Natural killer cell (primary cell): Measurements from ENCODE around the gene CDKL5. TPM values are rescaled to one million over a fixed set of nuclear protein-coding genes. Genes with fewer than 3 reads are reported as not detected.
A peak's percentile ranks its signal among the peaks of the same experiment; 100 is the strongest.

Experiments used
- ATAC-seq, 3 donors: fragments of 150-1000 bp in 2 of 3; fragments of 200-7000 bp in 1 of 3; cut with Tn5 transposase; 1 replicate in 1 of 3; 2 replicates in 2 of 3; pipeline ENCODE4 v1.10.0; 2021; ENCODE audit warnings: mild to moderate bottlenecking in 2 of 3, moderate library complexity in 2 of 3
- DNase-seq, 2 donors: peaks; one replicate each; pipeline versions ENCODE4 v3.0.0 to v3.0.0-alpha.2; 2013 to 2021; ENCODE audit warnings: mixed read lengths in 1 of 2
- H3K27ac ChIP-seq: one replicate; pipeline ENCODE4 v1.5.1; 2013; ENCODE audit warnings: mild to moderate bottlenecking, low read length
- H3K27me3 ChIP-seq: one replicate; pipeline ENCODE4 v1.6.1; 2013; ENCODE audit warnings: low read length; ENCODE audit not compliant: control insufficient read depth, insufficient read depth
- H3K36me3 ChIP-seq: one replicate; pipeline ENCODE4 v1.6.1; 2013; ENCODE audit warnings: low read length; ENCODE audit not compliant: control insufficient read depth, insufficient read depth
- H3K4me1 ChIP-seq: one replicate; pipeline ENCODE4 v1.6.1; 2013; ENCODE audit warnings: low read length; ENCODE audit not compliant: control insufficient read depth, insufficient read depth
- H3K4me3 ChIP-seq: one replicate; pipeline ENCODE4 v1.5.1; 2013; ENCODE audit warnings: low read length
- H3K9me3 ChIP-seq: one replicate; pipeline ENCODE4 v1.6.1; 2013; ENCODE audit warnings: low read length; ENCODE audit not compliant: control insufficient read depth, insufficient read depth
- H3K27ac Mint-ChIP-seq, 2 donors: one replicate each; pipeline ENCODE4 v1.8.0; 2022; ENCODE audit warnings: mild to moderate bottlenecking in 2 of 2, mixed read lengths in 2 of 2, moderate library complexity in 1 of 2
- H3K27me3 Mint-ChIP-seq, 2 donors: one replicate each; pipeline ENCODE4 v1.8.0; 2022; ENCODE audit warnings: low read depth in 2 of 2, mixed read lengths in 2 of 2
- H3K36me3 Mint-ChIP-seq: one replicate; pipeline ENCODE4 v1.8.0; 2022; ENCODE audit warnings: mixed read lengths
- H3K4me1 Mint-ChIP-seq, 2 donors: one replicate each; pipeline ENCODE4 v1.8.0; 2022; ENCODE audit warnings: mixed read lengths in 2 of 2
- H3K4me3 Mint-ChIP-seq: one replicate; pipeline ENCODE4 v1.8.0; 2022; ENCODE audit warnings: mild to moderate bottlenecking, moderate library complexity, mixed read lengths
- H3K9me3 Mint-ChIP-seq, 2 donors: one replicate each; pipeline ENCODE4 v1.8.0; 2022; ENCODE audit warnings: mixed read lengths in 2 of 2
- WGBS: methylation state at CpG from one replicate; pipeline ENCODE4 v1.1.7; 2013; ENCODE audit warnings: missing lambda C conversion rate; ENCODE audit not compliant: insufficient coverage; 5-methylcytosine and 5-hydroxymethylcytosine counted together
- intact Hi-C: fragments of 100-400 bp; cut with micrococcal nuclease; formaldehyde crosslinking; loops from one replicate; pipeline ENCODE4 v1.14.2; 2022
- total RNA-seq, 4 donors: library from RNA; stranded (reverse); fragments of 120-200 nt in 1 of 4; gene quantifications; one replicate each; pipeline versions ENCODE4 v1.2.3 to v1.2.4, GENCODE V29; 2013 to 2022
- TF ChIP-seq, protein P1 (sequence below): fragments of 200-600 bp; IDR thresholded peaks from one replicate; pipeline ENCODE4 v1.8.0; 2022; ENCODE audit warnings: antibody characterized with exemption

Gene CDKL5
- total RNA-seq, 3 donors from 2014 or later (not counting 1 experiment from before 2014, with no cell fraction given) = 3.4 to 4.3 (median 3.5) TPM

DNA sequence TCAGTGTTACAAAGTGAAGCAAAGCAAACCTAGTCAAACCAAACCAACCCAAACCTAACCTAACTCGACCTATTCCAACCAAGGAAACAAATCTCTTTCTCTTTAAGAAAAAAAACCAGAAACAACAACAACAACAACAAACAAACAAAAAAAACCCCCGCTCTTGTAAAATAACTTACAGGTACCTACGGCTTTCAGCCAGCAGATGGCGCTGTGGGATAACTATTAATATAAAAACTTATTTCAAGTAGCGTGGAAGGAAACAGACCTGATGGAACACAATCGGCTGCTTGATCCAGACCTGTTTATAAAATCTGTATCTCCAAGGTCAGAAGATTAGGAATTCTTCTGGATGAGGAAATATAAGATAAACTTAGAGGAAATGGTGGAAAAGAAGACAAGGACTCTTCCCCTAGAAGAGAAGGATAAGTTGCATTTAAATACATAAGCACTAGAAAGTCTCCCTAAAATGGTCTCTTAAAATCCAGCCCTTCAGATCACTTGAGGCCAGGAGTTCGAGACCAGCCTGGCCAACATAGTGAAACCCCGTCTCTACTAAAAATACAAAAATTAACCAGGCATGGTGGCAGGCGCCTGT lies 34.4 kb upstream of the CDKL5 start:
- TF ChIP-seq, protein P1, sequence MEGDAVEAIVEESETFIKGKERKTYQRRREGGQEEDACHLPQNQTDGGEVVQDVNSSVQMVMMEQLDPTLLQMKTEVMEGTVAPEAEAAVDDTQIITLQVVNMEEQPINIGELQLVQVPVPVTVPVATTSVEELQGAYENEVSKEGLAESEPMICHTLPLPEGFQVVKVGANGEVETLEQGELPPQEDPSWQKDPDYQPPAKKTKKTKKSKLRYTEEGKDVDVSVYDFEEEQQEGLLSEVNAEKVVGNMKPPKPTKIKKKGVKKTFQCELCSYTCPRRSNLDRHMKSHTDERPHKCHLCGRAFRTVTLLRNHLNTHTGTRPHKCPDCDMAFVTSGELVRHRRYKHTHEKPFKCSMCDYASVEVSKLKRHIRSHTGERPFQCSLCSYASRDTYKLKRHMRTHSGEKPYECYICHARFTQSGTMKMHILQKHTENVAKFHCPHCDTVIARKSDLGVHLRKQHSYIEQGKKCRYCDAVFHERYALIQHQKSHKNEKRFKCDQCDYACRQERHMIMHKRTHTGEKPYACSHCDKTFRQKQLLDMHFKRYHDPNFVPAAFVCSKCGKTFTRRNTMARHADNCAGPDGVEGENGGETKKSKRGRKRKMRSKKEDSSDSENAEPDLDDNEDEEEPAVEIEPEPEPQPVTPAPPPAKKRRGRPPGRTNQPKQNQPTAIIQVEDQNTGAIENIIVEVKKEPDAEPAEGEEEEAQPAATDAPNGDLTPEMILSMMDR = peak; percentile 61
- Histone ChIP-seq H3K4me1 (no peaks in the 10 kb centered on the region), H3K36me3 (no peaks in the 10 kb centered on the region), H3K27me3 (no peaks in the 10 kb centered on the region), H3K27ac (no peak overlapping the region), H3K9me3 (no peaks in the 10 kb centered on the region), H3K4me3 (no peak overlapping the region)
- Mint-ChIP-seq H3K4me1 (peaks cover 5 to 7% of the 10 kb centered on the region in 2 donors), H3K36me3 (no peaks in the 10 kb centered on the region), H3K9me3 (no peaks in the 10 kb centered on the region), H3K27ac (no peak overlapping the region), H3K4me3 (no peak overlapping the region), H3K27me3 (no peaks in the 10 kb centered on the region)
- WGBS = 0% methylated on average over 3 of the region's 9 CpGs
- intact Hi-C loops = loop anchor here (1.0 to 5.0 kb wide), 3 partner anchors 506 to 943 kb away; no protein-coding TSS in a partner anchor
- peak; percentile 36 to 80 for DNase-seq
- ATAC-seq = peak in 2 of 3 donors; percentile 52 to 74

- H3K36me3 ChIP-seq = no peaks in the 10 kb centered on the region
- no peak for ATAC-seq
- intact Hi-C loops = loop anchor here (5.0 kb wide), 2 partner anchors 503 to 833 kb away; no protein-coding TSS in a partner anchor
- H3K9me3 Mint-ChIP-seq = no peaks in the 10 kb centered on the region
- H3K4me1 Mint-ChIP-seq = peaks cover 5 to 7% of the 10 kb centered on the region in 2 donors
- no peak overlapping the region for H3K4me3 Mint-ChIP-seq
- peaks cover 0 to 5% of the 10 kb centered on the region in 2 donors for H3K27me3 Mint-ChIP-seq
- WGBS = 96% methylated on average over 3 of the region's 11 CpGs
- H3K4me1 ChIP-seq = no peaks in the 10 kb centered on the region
- H3K9me3 ChIP-seq = no peaks in the 10 kb centered on the region
- no peak for DNase-seq
- no peaks in the 10 kb centered on the region for H3K36me3 Mint-ChIP-seq
- no peak overlapping the region for H3K27ac ChIP-seq
- TF ChIP-seq, protein P1 = no peak
- H3K4me3 ChIP-seq = no peak overlapping the region
- H3K27me3 ChIP-seq = no peaks in the 10 kb centered on the region
- H3K27ac Mint-ChIP-seq = no peak overlapping the region
These were observed 30.9 kb upstream of the CDKL5 start for GRCh38 chrX:18394477-18394876.

- Histone ChIP-seq H3K4me3 (no peak overlapping the region), H3K4me1 (no peaks in the 10 kb centered on the region), H3K9me3 (no peaks in the 10 kb centered on the region), H3K27ac (no peak overlapping the region), H3K36me3 (no peaks in the 10 kb centered on the region), H3K27me3 (no peaks in the 10 kb centered on the region)
- no peaks in the 10 kb centered on the region for H3K4me1 Mint-ChIP-seq
- no peaks in the 10 kb centered on the region for H3K9me3 Mint-ChIP-seq
- H3K4me3 Mint-ChIP-seq = no peak overlapping the region
- no peaks in the 10 kb centered on the region for H3K36me3 Mint-ChIP-seq
- DNase-seq = no peak
- ATAC-seq = no peak
- H3K27ac Mint-ChIP-seq = no peak overlapping the region
- 84% methylated on average over 4 of the region's 4 CpGs for WGBS
- intact Hi-C loops = no loop called here
- peaks cover 0 to 5% of the 10 kb centered on the region in 2 donors for H3K27me3 Mint-ChIP-seq
- TF ChIP-seq, protein P1 = no peak
These were observed 23.6 kb upstream of the CDKL5 start for GRCh38 chrX:18401848-18402213.
